HG03196 (cell line): ENCODE data around the gene SDHB.

Experiments used
- ATAC-seq: cut with Tn5 transposase; IDR thresholded peaks from one replicate; pipeline ENCODE4 v1.9.1; 2021; ENCODE audit not compliant: unreplicated experiment

The SDHB gene

GRCh38 chr1:16989676-16990391 is 64.0 kb downstream of the SDHB start:
- no peak for ATAC-seq

GRCh38 chr1:16988210-16988609 is 65.6 kb downstream of the SDHB start:
- no peak for ATAC-seq

DNA sequence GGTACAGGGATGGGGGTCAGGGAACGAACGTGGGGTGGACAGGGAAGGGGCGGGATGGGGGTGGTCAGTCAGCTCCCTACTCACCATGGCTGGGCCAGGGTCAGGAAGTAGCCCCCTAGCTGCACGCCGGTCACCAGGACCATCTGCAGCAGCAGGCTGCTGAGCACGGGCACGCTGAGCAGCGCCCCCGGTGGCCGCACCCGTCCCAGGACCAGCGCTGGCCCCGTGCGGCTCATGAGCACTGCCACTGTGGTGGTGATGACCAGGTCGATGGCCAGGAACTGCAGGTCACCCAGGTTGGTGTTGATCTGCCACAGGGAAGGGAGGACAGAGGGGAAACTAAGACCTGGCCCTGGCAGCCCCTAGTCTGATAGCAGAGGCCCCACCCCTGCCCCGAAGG is 66.9 kb downstream of the SDHB start:
- ATAC-seq, result no peak

GRCh38 chr1:16986560-16986959 is 67.3 kb downstream of the SDHB start:
- no peak for ATAC-seq

- no peak for ATAC-seq
These were observed 67.7 kb downstream of the SDHB start for GRCh38 chr1:16986113-16986512.

GRCh38 chr1:16984717-16985116 is 69.1 kb downstream of the SDHB start:
- no peak for ATAC-seq

GRCh38 chr1:16983649-16984048 is 70.2 kb downstream of the SDHB start:
- ATAC-seq, result no peak

- ATAC-seq, result no peak
These were observed 70.9 kb downstream of the SDHB start for GRCh38 chr1:16982902-16983301.

GRCh38 chr1:16981269-16981849 is 72.5 kb downstream of the SDHB start:
- no peak for ATAC-seq

- no peak for ATAC-seq
These were observed 73.2 kb downstream of the SDHB start, which contains the start of gene MFAP2 for GRCh38 chr1:16980473-16981268. Gene MFAP2, minus strand, starts transcription at chr1:16980620. Its CDS starts 2,347 bp downstream, at chr1:16978273.

DNA sequence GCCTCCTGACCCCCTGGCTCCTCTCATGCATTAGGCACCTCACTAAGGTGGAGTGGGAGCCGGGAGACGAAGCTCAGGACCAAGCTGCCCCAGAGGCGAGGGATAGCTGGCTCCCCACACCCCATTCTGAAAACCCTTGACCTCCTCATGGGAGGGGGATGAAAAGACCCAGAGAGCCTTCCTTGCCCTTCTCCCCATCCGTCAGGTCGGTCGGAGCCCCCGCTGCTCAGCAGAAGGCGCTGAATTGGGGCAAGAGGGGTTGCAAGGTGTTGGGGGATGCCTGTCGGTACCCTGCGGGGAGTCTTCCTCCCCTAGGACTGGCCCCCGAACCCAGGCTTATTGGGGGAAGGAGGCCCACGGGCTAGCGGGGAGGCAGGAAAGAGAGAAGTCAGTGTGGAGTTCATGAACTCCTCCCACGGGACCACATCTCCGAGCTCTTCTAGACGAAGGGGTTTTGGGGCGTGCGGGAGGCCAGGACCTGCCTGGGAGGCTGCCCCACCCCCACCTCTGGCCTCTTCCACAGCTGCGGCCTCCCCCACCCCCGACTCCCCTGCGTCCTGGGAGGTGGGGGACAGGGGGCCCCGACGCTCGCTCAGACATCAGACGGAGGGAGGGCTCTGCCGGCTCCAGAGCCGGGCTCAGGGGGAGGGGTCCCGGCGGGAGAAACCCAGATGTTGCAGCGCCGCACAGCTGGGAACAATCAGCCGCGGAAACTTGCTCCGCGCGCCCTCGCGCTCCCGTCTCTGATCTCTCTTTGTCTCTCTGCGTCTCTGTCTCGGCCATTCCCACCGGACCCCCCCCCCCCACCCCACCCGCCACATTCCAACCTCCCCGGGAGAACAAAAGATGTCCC is 74.1 kb downstream of the SDHB start:
- no peak for ATAC-seq

- ATAC-seq, result no peak
These were observed 75.0 kb downstream of the SDHB start for GRCh38 chr1:16978567-16979474.

GRCh38 chr1:16978139-16978538 is 75.7 kb downstream of the SDHB start:
- no peak for ATAC-seq

- ATAC-seq, result no peak
These were observed 76.5 kb downstream of the SDHB start for GRCh38 chr1:16977377-16977776.

GRCh38 chr1:16976966-16977365 is 76.9 kb downstream of the SDHB start:
- no peak for ATAC-seq

GRCh38 chr1:16975838-16976237 is 78.0 kb downstream of the SDHB start:
- ATAC-seq, result no peak

- ATAC-seq, result no peak
These were observed 78.6 kb downstream of the SDHB start for GRCh38 chr1:16975211-16975610.

DNA sequence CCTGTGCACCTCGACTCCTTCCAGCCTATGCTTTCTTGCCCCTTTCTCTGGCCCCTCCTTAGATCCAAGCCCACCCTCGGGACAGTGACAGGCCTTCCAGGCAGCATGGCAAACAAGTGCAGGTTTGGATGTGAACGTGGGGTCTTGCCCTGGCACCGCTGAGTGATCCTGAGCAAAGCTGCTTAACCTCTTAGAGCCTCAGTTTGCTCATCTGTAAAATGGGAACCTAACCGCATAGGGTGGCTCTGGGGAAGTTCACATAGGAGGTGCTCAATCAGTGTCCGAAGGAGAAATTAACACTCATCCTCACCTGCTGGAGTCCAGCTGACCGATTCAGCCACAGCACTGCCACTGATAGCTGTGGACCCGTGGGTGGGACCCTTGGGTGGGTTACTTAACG is 80.6 kb downstream of the SDHB start:
- no peak for ATAC-seq

- ATAC-seq, result no peak
These were observed 81.5 kb downstream of the SDHB start for GRCh38 chr1:16972189-16972895.
